ENCODE results near the gene REG3A. TPM values are rescaled to one million over a fixed set of nuclear protein-coding genes. Genes with fewer than 3 reads are reported as not detected.

The REG3A gene
- total RNA-seq, 4 donors from 2014 or later: not detected

- Histone ChIP-seq H3K4me1 (no peaks in the 10 kb centered on the region), H3K27ac (no peak overlapping the region), H3K36me3 (no peaks in the 10 kb centered on the region), H3K27me3 (peaks cover 36% of the 10 kb centered on the region), H3K4me3 (no peak overlapping the region), H3K9me3 (no peaks in the 10 kb centered on the region)
- in situ Hi-C loops (cut with MboI; ENCODE audit: low pct_ligation_motif_present in 1 of 4, low pct_unique_long_range_greater_than_20kb in 1 of 4, low sequenced_read_pairs in 3 of 4): no loop called here
- TF ChIP-seq POLR2AphosphoS5 (IDR thresholded peaks at IDR 0.05) (no peak), CTCF (IDR thresholded peaks at IDR 0.05) (no peak), POLR2A (IDR thresholded peaks at IDR 0.05) (no peak), EP300 (IDR thresholded peaks at IDR 0.05; ENCODE audit: low read depth) (no peak)
- WGBS, 2 donors (ENCODE audit: low coverage in 1 of 2): 74% methylated on average over 2 of the region's 2 CpGs; no CpG with 5 or more reads in 1 of the 2 donors
- intact Hi-C loops (cut with DNase I; ENCODE audit: low total_unique reads): no loop called here
- no peak for DNase-seq
Observed at GRCh38 chr2:79122676-79123075, 36.9 kb downstream of the REG3A start.

- no peak for TF ChIP-seq EP300 (IDR thresholded peaks at IDR 0.05; ENCODE audit: low read depth)
- no peak for TF ChIP-seq CTCF (IDR thresholded peaks at IDR 0.05)
- no peak for TF ChIP-seq POLR2AphosphoS5 (IDR thresholded peaks at IDR 0.05)
- no peak for TF ChIP-seq POLR2A (IDR thresholded peaks at IDR 0.05)
- Histone ChIP-seq H3K4me3 (no peak within 1 kb of the TSS), H3K9me3 (no peaks in the 10 kb centered on the region), H3K27ac (no peak within 1 kb of the TSS), H3K4me1 (no peaks in the 10 kb centered on the region), H3K27me3 (peaks cover 50% of the 10 kb centered on the region), H3K36me3 (no peaks in the 10 kb centered on the region)
- no peak for DNase-seq
- intact Hi-C loops (cut with DNase I; ENCODE audit: low total_unique reads) (no loop called here), in situ Hi-C loops (cut with MboI; ENCODE audit: low pct_ligation_motif_present in 1 of 4, low pct_unique_long_range_greater_than_20kb in 1 of 4, low sequenced_read_pairs in 3 of 4) (no loop called here)
- WGBS, 2 donors (ENCODE audit: low coverage in 1 of 2): 44 to 56% methylated on average over 4 to 6 of the region's 6 CpGs
Observed at GRCh38 chr2:79120194-79120713, 39.3 kb downstream of the REG3A start, which contains the start of gene REG1A. Gene REG1A, plus strand, starts transcription at chr2:79120488. Its CDS starts 374 bp downstream, at chr2:79120862.

GRCh38 chr2:79116997-79117928 lies 42.3 kb downstream of the REG3A start:
- H3K4me3 ChIP-seq: no peak overlapping the region
- H3K27me3 ChIP-seq: peaks cover 62% of the 10 kb centered on the region
- H3K27ac ChIP-seq: no peak overlapping the region
- intact Hi-C loops (cut with DNase I; ENCODE audit: low total_unique reads): loop anchor here (2.0 kb wide), 1 partner anchor 20 kb away; no protein-coding TSS in a partner anchor
- H3K9me3 ChIP-seq: no peaks in the 10 kb centered on the region
- 29 to 40% methylated on average over 2 of the region's 2 CpGs for WGBS, 2 donors (ENCODE audit: low coverage in 1 of 2)
- H3K36me3 ChIP-seq: no peaks in the 10 kb centered on the region
- in situ Hi-C loops (cut with MboI; ENCODE audit: low pct_ligation_motif_present in 1 of 4, low pct_unique_long_range_greater_than_20kb in 1 of 4, low sequenced_read_pairs in 3 of 4): no loop called here
- no peak for DNase-seq
- H3K4me1 ChIP-seq: no peaks in the 10 kb centered on the region
- TF ChIP-seq POLR2A (IDR thresholded peaks at IDR 0.05) (no peak), POLR2AphosphoS5 (IDR thresholded peaks at IDR 0.05) (no peak), EP300 (IDR thresholded peaks at IDR 0.05; ENCODE audit: low read depth) (no peak), CTCF (IDR thresholded peaks at IDR 0.05) (no peak)

- intact Hi-C loops (cut with DNase I; ENCODE audit: low total_unique reads): no loop called here
- no peak overlapping the region for H3K4me3 ChIP-seq
- H3K36me3 ChIP-seq: no peaks in the 10 kb centered on the region
- 45% methylated on average over 3 of the region's 3 CpGs; no CpG with 5 or more reads in 1 of the 2 donors for WGBS, 2 donors (ENCODE audit: low coverage in 1 of 2)
- in situ Hi-C loops (cut with MboI; ENCODE audit: low pct_ligation_motif_present in 1 of 4, low pct_unique_long_range_greater_than_20kb in 1 of 4, low sequenced_read_pairs in 3 of 4): no loop called here
- H3K9me3 ChIP-seq: no peaks in the 10 kb centered on the region
- peaks cover 52% of the 10 kb centered on the region for H3K27me3 ChIP-seq
- TF ChIP-seq EP300 (IDR thresholded peaks at IDR 0.05; ENCODE audit: low read depth): no peak
- no peak for TF ChIP-seq POLR2AphosphoS5 (IDR thresholded peaks at IDR 0.05)
- TF ChIP-seq POLR2A (IDR thresholded peaks at IDR 0.05): no peak
- TF ChIP-seq CTCF (IDR thresholded peaks at IDR 0.05): no peak
- no peak overlapping the region for H3K27ac ChIP-seq
- no peaks in the 10 kb centered on the region for H3K4me1 ChIP-seq
- DNase-seq: no peak
Observed at GRCh38 chr2:79114797-79115494, 44.6 kb downstream of the REG3A start.
